MM.1S (cell line): ENCODE measurements around the gene PURA.

Experiments used
- CTCF ChIP-seq: fragments of 300-600 bp; sonication (generic); IDR thresholded peaks from 2 replicates; pipeline ENCODE4 v1.5.1; 2016; ENCODE audit warnings: antibody characterized with exemption, low read length, mixed read lengths
- EZH2phosphoT487 ChIP-seq: fragments of 300-600 bp; sonication (generic); IDR thresholded peaks from 2 replicates; pipeline ENCODE4 v1.6.1; 2018; ENCODE audit warnings: antibody characterized with exemption, low read length

GRCh38 chr5:140128376-140128775 is 14.5 kb downstream of the PURA start:
- TF ChIP-seq EZH2phosphoT487 (no peak), CTCF (no peak)
